ENCODE results near the gene HOXD9.

The HOXD9 gene

GRCh38 chr2:176110415-176111308, 11.9 kb upstream of the HOXD9 start:
- DNase-seq: no peak

GRCh38 chr2:176111309-176111663, 11.2 kb upstream of the HOXD9 start:
- DNase-seq: peak in 2 of 3 donors; percentile 58 to 65

GRCh38 chr2:176111846-176112374, 10.6 kb upstream of the HOXD9 start:
- no peak for DNase-seq

- no peak for DNase-seq
Observed at GRCh38 chr2:176112375-176113302, 9.9 kb upstream of the HOXD9 start.

- no peak for DNase-seq
Observed at GRCh38 chr2:176114120-176114929, 8.2 kb upstream of the HOXD9 start.

GRCh38 chr2:176114930-176115625, 7.4 kb upstream of the HOXD9 start:
- no peak for DNase-seq

DNA sequence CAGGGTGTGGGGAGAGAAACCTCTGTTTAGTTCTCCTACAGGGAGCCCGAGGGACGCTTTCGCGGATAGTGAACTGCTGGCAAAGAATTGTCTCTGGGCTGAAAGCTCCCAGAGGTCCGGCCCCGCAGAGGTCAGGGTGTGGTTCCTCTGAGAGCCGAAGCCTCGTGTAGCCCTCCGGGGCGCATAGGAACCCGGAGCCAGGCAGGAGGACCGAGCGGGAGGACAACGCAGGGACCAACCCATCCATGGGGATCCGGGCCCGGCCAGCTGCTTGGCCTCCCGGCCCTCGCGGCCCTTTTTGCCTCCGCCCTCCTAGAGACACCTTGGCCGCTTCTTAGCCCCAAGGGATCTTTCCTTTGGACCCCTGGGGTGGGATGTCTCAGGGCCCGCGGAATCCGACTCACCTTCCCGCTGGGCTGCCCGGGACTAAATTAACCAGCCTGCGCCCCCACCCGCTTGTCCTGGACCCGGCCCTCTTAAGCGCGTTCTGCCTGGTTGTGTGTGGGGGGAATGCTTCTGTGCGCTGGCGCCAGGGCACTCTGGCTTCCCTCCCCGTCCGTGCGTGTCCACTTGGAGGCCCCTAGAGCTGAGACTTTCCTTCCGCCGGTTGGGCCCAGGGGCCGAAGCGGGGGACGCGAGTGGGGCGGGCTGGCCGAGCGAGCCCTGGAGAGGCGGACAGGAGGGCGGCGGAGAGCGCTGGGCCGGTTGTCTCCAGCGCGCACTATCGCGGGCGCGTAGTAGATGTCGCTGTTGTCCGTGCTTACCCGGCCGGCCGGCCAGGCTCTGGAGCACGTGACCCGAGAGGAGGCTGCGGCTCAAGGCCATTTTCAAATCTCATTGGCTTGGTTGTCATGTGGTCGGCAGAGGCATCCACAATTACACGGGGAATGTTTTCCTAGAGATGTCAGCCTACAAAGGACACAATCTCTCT, 6.4 kb upstream of the HOXD9 start, which contains the start of gene HOXD10:
Gene HOXD10, plus strand, starts transcription at position 896 of the 931 bp plus-strand sequence. CDS start 56 bp downstream, outside the sequence.
- no peak for DNase-seq

DNA sequence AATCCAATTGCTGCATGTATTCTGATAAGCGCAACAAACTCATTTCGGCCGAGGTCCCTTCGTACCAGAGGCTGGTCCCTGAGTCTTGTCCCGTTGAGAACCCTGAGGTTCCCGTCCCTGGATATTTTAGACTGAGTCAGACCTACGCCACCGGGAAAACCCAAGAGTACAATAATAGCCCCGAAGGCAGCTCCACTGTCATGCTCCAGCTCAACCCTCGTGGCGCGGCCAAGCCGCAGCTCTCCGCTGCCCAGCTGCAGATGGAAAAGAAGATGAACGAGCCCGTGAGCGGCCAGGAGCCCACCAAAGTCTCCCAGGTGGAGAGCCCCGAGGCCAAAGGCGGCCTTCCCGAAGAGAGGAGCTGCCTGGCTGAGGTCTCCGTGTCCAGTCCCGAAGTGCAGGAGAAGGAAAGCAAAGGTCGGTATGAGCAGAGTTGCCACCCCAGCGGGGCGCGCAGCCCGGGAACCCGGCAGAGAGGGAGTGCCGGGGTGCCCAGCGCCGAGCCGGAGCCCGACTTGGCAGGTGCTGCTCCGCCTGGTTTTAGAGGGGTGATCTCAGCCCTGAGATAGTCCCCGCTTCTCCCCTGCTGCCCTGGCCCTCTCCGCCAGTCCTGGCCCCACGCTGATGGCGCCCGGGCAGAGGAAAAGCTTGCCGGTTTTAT, 5.2 kb upstream of the HOXD9 start:
- DNase-seq: no peak

DNA sequence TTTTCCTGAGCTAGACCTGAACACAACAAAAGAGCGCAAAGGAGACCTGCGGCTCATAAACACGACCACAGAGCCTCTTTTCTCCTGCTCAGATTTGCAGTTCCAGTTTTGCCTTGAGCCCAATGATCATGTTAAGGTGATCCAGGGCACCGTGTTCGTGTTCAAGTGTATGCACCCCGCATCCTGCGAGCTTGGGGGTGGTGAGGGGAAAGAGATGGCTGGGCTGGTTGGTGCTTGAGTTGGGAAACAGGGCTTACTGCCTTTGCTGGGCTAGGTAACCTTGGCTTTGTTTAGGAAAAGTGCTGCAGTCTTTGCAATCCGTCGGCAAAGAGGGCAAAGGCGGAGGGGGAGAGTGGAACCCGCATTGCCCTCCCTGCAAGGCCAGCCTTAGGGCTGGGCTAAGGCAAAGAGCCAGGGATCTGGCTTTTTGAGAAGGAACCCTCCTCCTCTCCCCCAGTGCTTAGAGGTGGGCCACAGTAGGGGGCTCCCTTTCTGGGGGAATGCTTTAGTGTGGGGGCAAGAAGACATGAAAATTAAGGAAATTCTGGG, 4.6 kb upstream of the HOXD9 start:
- DNase-seq: no peak

- peak; percentile 45 to 74 (median 55) for DNase-seq
Observed at GRCh38 chr2:176118601-176119339, 3.7 kb upstream of the HOXD9 start.

- DNase-seq: no peak
Observed at GRCh38 chr2:176120364-176121189, 1.9 kb upstream of the HOXD9 start.

GRCh38 chr2:176121190-176122051, 1.1 kb upstream of the HOXD9 start:
- DNase-seq: no peak

DNA sequence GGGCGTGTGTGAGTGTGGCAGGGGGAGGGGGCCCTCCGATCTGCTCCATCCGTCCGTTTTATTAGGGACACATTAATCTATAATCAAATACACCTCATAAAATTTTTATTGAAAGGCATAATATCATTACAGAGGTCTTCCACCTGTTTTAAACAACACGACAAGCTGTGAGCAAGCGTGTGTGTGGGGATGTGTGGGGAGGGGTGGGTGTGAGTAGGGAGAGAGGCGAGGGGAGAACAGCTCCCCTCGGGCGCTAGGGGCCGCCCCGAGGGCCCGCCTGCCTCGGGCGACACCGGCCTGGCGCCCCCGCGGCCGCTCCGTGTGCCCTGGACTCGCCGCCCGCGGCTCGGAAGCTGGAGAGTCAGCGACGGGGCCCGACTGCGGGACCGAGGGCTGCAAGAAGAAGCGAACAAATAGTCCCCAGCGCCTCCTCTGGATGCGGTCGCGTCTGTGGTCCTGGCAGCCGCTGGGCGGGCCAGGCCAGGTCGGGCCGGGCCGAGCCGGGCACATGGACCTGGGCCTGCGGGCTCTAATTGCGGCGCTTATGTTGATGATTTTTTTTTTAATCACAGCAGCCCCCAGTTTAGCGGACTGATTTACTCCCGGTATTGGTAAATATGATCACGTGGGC, 352 bp upstream of the HOXD9 start:
- peak in 1 of 3 donors; percentile 38 for DNase-seq

DNA sequence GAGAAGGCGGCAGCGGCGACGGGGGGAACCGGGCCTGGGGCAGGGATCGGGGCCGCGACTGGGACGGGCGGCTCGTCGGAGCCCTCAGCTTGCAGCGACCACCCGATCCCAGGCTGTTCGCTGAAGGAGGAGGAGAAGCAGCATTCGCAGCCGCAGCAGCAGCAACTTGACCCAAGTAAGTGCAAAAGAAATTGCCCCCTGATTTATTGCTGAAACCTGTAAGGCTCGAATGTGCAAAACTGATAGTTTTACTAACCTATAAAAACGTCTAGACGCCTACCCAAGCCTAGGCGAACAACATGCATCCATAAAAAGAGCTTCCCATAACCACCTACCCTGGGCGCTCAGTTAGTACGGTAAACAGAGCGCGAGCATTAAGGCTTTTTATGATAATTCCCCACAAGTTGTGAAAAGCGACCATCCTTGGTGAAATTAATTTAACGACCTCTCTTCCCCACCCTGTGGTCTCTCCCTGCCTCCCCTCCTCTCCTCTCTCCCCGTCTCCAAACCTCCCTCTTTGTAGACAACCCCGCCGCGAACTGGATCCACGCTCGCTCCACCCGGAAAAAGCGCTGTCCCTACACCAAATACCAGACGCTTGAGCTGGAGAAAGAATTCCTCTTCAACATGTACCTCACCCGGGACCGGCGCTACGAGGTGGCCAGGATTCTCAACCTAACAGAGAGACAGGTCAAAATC, 1.0 kb downstream of the HOXD9 start:
- no peak for DNase-seq

- no peak for DNase-seq
Observed at GRCh38 chr2:176124110-176124946, 1.8 kb downstream of the HOXD9 start.
